ENCODE data around the gene LINC00237.
A peak's percentile ranks its signal among the peaks of the same experiment; 100 is the strongest.

LINC00237 gene

DNA sequence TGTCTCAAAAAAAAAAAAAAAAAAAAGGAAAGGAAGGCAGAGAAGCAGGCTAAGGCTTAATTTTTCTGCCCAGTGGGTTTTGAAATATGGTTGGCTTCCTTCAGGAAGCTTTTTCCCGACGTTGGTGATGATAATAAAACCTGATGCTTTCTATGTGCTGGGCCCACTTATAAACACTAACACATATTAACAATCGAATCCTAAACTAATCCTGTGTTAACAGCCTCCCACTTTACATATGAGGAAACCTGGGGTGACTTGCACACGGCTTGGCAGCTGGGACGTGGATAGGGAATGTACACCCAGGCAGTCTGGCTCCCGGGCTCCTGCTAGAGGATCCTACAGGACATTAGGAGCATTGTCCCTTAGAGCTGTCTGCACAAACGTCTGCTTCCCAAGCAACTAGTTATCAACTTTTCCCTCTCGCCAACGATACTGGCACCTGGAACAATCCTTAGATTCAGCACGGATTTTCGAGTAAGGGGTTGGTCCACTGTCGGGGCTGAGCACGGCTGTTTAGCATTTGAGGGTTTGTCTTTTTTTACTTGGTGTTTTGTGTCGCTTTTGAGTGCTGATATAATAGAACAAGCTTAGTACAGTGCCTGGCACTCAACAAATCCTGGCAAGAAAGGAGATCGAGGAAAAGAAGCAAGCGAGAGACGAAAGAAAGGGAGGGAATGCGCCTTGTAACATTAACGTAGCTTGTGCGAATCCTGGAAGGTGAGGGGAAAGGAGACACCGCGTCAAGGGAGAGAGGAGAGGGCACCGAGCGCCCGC, 19.1 kb upstream of the LINC00237 start:
- no peak for DNase-seq

- no peak for DNase-seq
Measured at GRCh38 chr20:21124190-21124589, 18.0 kb upstream of the LINC00237 start.

GRCh38 chr20:21118782-21119181, 12.6 kb upstream of the LINC00237 start:
- no peak for DNase-seq

DNA sequence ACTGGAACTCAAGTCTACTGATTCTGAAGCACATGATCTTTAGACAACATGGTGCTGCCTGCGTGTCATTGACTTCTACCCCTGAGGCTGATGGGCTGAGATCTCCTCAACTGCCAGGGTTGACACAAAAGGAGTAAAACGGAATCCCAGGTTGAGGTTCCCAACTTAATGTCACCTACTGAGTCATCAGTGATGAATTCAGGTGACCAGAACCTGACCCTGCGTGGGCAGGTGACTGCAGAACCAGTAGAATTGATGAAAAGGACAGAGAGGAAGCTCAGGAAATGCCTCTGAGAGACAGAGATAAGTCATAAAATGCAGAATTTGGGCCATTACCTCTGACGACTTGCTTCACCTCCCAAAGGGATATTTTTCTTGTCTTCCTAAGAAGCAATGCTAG, 12.0 kb upstream of the LINC00237 start:
- no peak for DNase-seq

DNA sequence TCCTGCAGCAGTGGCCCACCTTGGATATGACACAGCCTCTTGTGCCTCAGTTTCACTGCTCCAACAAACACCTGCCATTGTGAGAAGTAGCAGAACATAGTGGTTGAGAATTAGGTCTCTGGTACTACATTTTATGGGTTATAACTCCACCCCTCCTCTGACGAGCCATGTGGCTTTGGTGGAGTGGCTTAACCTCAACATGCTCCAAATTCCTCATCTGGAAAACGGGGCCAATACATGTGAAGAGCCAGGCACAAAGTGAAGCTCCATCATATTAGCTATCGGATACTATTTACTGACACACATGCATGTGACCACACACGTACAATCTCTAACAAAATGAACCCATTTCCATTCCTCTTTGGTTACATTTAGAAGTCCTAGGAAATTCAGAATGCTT, 11.4 kb upstream of the LINC00237 start:
- DNase-seq, result no peak

DNA sequence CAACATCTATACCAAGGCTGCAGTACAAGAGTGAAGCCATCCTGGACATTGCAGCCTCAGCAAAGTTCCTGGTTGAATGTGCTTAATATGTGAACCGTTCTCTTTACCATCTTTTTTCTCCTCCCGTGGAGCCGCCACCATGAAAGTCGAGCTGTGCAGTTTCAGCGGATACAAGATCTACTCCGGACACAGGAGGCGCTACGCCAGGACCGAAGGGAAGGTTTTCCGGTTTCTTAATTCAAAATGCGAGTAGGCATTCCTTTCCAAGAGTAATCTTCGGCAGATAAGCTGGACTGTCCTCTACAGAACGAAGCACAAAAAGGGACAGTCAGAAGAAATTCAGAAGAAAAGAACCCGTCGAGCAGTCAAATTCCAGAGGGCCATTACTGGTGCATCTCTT, 8.4 kb upstream of the LINC00237 start:
- no peak for DNase-seq

DNA sequence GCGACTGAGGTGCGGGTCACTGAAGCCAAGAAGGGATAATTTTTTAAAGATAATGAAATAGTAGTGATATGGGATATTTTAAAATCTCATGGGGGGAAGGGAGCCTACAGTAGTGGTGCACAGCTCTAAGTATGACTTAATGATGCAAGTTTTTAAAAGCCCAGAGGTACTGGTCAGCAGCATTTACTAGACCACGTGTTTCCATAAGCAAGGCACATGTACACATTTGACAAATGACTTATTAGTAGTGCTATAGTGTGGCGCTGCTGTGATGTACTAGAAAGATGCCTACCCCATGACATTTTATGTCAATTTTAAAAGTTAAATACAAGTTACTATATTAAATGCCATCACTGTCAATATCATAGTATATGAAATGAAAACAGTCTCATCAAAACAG, 7.5 kb upstream of the LINC00237 start:
- no peak for DNase-seq

DNA sequence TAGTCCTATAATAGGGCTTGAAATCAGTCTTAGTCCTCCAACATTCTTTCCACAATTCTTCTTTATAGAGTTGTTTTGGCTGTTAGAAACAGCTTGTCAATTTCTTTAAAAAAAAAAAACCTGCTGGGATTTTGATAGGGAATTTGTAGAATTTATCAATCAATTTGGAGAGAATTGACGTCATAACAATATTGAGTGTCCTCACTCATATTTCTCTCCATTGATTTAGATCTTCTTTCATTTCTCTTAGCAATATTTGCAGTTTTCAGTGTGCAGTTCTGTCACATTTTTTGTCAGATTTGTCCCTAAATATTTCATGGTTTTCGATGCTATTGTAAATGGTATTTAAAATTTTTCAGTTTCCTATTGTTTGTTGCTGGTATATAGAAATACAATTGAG, 5.3 kb upstream of the LINC00237 start:
- DNase-seq, result no peak

- DNase-seq, result no peak
Measured at GRCh38 chr20:21110811-21111210, 4.7 kb upstream of the LINC00237 start.

DNA sequence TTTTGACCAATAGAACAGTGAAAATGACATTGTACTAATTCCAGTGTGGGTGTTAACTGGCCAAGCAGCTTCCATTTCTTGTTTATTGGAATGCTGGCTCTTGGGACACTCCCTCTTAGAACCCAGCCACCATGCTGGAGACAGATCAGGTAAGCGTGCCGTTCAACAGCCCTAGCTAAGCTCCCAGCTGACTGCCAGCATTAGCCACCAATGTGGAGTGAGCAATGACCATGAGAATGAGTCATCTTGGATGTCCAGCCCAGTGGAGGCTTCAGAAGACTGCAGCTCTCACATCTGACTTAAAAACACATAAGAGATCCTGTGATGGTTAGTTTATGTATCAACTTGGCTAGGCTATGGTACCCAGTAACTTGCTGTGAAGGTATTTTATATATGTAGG, 3.0 kb upstream of the LINC00237 start:
- no peak for DNase-seq

DNA sequence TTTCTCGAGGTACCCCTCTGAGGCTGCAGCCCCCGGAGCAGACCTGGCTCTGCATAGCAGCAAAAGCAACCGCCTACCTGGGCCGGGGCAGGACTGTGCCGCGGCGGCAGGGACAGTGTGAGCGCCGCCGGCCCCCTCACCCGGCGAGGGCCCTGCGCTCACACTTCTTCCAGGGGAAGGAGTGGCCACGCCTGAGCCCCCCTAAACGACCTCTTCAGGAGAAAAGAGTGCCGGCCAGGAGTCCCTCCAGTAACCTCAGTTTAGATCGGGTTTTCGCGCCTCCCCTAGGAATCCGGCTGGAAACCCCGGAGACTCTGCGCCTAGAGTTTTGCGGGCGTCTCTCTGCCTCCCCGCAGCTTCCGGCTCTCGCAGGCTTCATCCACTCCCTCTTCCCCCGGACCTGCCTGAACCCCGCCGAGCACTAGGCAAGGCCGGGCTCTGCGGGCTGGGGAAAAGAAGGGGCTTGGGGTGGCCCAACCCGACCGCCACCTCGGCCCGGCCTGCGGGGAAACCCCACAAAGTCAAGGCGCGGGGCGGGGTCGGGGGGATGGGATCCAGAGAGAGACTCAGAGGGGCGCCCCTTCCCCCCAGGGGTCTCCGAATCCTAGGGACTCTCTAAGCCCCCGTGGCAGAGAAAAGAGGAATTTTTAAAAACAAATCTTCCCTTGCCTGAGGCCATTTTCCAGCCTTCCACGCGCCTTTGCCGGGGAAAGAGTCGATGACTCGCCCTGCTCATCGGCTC, 558 bp downstream of the LINC00237 start:
- no peak for DNase-seq

DNA sequence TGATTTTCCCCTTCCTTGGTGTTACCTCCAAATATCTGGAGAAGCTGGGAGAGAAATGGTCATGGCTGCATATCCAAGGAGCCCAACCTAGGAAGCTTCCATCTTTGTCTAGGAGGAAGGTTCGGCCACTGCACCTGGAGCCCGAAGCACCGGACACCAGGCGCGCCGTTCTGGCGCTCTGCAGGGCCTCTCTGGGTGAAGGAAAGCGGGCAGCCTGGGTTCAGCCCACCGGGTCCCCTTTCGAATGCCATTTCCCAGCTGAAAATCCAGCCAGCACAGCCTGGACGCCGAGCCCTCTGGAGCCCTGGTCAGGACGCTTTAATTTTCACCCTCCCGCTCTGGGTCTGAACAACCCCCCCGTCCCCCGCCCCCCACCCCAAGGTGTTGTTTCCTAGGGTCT, 1.2 kb downstream of the LINC00237 start:
- no peak for DNase-seq

GRCh38 chr20:21104466-21104761, 1.7 kb downstream of the LINC00237 start:
- DNase-seq, result no peak

DNA sequence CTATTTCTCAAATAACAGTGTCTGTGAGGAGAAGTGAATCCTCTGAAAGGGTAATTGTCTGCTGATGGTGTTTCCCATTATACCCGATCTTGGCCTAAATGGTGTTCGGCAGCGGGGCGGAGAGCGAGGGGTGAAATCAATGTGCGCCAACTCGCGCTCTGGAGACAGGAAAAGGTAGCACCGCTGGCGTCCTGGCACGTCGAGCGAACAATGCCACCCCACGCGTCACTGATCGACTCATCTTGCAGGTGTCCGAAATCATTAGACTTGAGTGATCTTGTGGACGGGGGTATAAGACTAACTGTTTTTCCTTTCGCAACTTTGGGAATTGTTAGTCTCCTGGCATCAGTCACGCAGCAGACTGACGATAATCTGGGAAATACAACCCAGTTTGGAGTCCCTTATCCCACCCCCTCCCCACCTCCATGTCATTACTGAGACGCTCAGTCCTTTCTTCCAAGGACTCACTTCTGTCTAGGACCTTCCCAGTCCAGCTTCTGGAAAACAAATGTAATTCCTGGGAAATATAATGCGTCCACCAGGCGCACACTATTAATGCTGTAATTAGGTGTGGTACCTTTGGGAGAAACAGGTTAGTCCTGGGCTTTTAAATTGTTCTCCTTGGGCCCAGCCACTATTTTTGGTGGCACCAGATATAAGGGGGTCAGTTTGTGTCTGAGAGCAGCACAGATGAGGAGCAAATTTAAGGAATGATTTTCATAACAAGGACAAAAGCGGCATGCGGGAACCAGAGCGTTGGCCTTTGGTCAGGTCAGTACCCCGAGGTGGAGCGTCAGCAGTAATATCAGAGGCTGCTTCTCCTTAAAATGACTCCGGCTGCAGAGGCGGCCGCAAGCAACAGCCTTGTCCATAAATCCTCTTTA, 2.3 kb downstream of the LINC00237 start:
- no peak for DNase-seq

DNA sequence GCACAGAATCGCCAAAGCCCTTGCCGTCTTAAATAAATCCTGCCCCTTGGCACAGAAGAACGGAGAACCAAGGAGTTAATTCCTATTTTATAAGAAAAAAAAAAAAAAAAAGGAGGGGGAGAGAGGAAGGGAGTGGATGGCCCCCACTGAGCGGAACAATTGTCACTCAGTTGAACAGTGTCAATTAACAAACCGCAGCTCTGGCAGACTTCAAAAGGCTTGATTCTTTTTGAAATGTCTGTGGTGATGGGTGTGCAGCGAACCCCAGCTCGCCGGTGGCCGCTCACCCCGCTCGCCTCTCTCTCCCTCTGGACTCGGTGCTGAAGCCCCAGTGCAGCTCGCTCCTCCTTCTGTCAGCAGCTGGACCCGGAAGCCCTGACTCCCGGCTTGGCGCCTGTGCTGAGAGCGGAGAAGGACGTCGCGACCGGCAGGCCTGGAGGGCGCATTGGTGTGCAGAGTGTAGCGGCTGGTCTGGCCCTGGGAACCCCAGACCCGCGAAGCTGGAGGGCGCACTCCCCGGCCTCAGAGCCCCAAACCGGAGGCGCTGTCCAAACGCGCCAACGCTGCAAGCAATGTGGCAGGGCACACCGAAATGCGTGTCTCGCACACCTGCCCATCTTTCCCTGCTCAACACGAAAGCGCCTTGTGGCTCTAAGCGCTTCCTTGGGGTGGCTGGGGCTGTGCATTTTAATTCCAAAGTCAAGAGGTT, 3.4 kb downstream of the LINC00237 start:
- peak; percentile 34 for DNase-seq

- DNase-seq, result no peak
Measured at GRCh38 chr20:21101932-21102575, 4.1 kb downstream of the LINC00237 start.

DNA sequence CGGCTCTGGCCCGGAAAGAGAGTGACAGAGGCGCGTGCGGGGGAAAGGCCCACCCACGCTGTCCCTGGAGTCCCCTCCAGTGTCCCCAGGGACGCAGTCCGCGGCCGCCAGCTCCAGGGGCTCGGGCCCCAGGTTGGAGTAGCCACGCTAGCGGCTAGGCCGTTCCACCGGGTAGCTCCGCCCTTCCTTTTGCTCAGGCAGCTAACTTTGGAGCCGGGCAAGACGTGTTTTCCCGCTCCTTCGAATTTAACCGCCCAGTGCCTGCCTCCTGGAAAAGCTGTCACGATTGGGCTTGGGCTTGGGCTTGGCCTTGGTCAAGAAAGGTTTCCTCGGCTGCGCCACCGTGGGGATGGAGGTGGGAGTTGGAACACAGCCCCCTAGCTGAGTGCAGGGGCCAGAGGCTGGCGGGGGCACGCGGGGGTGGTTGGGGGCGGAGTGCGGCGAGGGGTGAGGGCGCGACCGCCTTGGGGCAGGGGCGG, 4.7 kb downstream of the LINC00237 start:
- DNase-seq, result no peak

DNA sequence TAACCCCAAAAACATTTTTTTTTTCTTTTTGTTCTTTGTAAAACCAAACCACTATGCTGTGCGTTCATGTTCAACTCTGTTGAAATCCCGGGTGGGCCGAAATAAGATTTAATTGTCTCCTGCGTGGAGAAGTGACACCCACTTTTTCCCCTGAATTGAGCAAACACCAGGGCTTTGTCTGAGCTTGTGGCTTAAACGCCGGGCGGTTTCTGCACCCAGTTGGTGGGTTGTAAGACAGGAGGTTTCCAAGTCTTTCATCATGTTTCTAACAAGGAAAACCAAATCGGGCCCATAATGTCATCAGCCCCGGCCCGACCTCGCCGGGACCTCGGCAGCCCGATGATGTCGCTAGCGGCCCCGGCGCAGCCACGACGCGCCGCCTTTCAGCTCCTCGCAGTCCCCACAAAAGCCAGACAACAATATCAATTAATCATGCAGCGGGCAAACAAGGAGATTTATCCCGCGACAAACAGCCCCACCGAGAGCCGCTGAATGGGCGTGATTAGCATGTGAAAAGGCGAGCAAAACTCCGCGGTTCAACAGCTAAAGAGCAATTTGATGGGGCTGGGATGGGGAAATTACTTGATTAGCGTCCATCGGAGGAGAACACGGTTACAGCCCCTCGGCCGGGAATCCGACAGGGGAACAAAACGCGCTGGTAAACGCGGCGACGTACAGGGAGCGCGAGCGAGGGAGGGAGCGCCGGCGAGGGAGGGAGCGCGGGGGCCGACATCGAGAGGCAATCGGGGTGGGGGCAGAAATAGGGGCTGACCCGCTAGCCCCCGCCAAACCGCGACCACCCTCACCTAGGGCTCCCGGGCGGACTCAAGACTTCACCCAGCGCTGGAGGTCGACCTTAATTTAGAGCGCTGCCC, 5.3 kb downstream of the LINC00237 start:
- DNase-seq, result peak; percentile 15

- peak; percentile 38 for DNase-seq
Measured at GRCh38 chr20:21099751-21100577, 6.2 kb downstream of the LINC00237 start.

- DNase-seq, result peak; percentile 18
Measured at GRCh38 chr20:21096321-21097043, 9.7 kb downstream of the LINC00237 start.

Data from CD4-positive, alpha-beta T cell treated with Interleukin-4 for 4 hours (primary cell).